ENCODE results near the gene OGDHL.
"Not testable (repeated sequence)": the region's sequence is repeated elsewhere in the genome, so short reads cannot be mapped to it uniquely, and the experiment has no call there.

The OGDHL gene

DNA sequence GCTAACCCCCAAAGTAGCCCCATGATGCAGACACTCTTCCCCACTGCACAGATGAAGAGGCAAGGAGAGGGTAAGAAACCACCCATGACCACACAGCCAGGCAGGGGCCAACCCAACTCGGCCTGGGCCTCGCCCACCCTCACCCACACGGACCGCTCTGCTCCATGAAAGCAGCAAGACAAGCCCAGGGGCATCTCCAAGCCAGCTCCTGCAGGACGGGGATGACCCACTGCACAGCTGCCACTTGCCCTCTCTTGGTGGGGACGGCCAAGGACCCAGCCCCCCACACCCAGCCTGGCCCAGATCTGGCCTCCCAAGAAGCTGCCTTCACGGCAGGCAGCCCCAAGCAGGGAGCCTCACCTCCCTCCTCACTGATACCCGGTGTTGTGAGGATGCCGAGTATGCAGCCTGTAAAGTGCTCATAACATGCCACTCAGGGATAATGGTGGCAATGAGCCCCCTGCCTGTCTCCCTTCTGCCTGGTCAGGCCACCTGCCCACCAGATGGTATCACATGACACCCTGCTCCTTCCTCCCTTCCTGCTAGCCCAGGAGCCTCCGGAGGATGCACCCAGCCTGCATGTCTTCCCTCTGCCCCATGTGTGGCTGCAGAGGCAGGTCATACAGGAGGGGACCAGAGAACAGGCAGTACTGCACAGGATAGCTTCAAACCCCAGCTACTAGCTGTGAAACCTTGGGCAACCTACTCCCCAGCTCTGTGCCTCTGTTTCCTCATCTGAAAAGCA is 23.3 kb downstream of the OGDHL start:
- no peak for DNase-seq

DNA sequence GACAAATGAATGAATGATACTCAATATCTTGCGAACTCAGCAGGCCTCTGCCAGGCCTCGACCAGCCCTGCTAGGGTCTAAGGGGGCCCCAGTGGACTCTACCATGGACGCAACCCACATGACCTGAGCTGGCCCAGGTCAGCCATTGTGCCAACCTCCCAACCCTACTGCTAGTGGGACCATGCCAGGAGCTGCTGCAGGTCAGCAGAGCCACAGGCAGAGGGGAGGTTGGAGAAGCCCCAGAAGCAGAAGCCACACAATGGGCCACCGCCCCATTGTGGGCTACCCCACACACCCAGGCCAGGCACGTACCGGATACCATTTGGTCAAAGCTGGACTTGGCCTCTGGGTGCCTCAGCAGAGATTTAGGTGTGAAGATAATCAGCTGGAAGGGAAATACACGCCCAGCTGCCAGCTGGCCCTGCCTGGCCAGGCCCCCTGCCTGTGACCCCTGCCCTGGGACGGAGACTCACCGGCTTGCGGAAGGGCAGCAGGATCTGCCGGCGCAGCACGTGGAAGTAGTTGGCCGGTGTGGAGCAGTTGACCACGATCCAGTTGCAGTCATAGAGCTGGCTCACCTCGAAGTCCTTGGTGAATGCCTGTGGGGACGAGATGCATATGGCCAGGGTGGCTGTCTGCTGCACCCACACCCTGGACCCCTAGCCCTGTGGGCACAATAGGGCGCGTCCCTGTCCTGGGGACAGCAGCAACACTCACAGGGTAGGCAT is 24.5 kb downstream of the OGDHL start:
- DNase-seq, result no peak

DNA sequence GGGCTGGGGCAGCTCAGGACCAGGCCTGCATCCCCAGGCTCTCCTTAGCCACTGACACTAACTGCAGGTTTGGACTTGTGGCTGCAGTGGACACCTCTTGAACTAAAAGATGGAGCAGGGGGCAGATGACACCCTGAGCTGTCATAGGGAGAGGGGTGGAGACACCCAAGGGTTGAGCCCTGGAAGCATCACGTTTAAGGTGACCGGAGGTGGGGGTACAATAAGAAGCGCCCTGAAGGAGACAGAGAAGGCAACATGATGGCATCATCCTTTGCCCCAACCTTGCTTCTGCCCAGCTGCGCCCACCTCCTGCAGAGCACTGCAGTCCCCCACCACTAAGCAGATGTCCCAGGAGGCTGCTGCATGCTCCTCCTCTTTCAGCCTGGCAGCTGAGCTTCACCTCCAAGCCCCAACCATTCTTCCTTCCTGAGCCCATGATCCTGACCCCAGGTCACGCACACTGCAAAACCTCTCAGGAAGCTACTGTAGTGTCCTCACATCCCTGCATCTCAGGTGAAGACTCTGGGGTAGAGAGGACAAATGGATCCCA is 25.5 kb downstream of the OGDHL start:
- no peak for DNase-seq

DNA sequence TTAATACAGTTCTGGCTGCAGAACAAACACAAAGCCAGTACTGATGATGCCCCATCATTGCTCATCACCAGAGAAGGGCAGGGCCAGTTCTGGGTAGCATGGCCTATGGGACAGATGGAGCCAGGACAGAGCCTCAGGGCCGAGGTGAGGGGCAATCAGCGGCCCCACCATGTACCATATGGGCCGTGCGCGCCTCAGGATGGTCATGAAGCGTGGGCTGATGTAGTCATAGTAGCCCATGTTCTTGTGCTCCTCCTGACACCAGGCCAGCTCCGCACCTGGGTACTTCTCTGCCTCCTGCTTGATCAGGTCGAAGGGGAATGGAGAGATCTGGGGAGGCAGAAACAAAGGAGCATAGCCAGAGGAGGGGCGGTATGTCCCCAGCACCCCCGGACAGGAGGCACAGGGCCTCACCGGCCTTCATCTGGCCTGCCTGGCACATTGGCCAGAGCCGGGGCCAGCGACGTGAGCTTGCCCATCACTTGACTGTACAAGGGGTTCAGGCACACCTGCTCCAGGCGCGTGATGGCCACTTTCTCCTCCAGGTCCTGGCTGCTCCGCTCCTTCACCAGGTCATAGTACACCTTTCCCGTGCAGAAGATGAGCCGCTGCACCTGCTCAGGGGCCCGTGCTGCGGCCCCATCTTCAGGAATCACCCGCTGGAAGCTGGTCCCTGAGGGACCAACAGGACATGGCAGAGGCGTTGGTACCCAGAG is 26.1 kb downstream of the OGDHL start:
- DNase-seq, result no peak

DNA sequence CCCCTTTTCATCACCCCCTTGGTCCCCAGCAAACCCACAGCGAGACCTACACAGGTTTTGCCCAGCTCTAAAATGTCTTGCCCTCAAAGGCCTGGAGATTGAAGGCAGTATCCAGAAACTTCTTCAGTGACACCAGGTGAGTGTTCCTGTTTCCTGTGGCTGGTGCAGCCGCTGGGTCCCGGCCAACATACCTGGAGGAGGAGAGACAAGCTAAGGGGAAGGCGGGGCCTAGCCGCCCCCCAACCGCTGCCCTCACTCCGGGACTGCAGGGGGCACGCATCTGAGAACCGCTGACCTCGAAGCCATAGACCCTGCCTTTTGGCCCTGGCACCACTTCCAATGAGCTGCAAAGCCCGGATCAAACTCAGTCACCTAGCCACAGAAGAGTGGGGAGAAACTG is 27.0 kb downstream of the OGDHL start:
- no peak for DNase-seq

DNA sequence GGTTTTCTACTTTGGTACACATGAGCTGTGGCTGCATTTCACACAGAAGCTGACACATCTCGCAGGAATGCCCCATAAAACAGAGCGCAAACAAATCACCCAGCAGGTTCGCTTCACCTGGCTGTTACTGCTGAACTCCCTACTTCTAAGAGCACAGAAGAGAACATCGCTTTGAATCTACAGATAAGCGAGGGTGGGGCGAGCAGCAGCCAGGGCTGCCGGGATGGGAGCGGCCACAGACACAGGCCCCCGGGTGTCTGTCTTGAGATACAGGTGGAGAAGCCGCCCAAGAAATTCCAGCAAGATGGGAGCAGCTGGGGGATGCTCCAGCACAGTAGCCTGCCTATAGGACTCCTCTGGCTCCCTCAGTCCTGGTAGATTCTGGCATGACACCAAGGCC is 27.4 kb downstream of the OGDHL start:
- no peak for DNase-seq

DNA sequence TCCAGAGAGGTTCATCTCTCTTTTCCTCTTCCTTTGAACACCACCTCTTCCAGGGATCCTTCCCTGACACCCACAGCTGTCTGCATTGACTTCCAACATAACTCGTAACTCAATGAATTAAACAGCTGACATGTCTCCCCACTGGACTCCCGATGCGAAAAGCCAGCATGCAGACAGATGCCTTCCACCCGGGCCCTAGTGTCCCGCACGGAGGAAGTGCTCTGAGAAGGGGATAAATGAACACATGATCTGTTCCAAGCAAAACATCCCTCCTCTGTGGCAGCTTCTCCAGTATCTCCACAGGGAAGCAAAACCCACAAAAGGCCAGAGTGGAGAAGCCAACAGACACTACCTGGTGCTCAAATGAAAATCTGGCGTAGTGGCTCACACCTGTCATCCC is 28.3 kb downstream of the OGDHL start:
- DNase-seq, result no peak

DNA sequence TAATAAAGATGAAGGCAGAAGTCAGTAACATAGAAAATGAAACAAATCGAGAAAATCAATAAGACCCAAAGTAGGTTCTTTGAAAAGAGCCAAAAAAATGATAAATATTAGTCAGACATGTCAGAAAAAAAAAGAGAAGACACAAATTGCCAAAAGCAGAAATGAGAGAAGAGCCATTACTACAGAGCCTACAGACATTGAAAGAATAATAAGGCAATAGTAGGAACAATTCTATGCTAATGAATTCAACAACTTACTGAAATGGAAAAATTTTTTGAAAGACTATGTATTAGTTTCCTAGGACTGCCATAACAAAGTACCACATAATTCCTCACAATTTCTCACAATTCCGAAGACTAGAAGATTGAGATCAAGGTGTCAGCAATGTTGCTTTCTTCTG is 35.5 kb downstream of the OGDHL start:
- DNase-seq, result no peak

DNA sequence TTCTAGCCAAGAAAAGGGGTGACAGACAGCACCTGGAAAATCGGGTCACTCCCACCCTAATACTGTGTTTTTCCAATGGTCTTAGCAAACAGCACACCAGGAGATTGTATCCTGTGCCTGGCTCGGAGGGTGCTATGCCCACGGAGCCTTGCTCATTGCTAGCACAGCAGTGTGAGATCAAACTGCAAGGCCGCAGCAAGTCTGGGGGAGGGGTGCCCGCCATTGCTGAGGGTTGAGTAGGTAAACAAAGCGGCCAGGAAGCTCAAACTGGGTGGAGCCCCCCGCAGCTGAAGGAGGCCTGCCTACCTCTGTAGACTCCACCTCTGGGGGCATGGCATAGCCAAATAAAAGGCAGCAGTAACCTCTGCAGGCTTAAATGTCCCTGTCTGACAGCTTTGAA is 47.0 kb downstream of the OGDHL start:
- not testable (repeated sequence) for DNase-seq

DNA sequence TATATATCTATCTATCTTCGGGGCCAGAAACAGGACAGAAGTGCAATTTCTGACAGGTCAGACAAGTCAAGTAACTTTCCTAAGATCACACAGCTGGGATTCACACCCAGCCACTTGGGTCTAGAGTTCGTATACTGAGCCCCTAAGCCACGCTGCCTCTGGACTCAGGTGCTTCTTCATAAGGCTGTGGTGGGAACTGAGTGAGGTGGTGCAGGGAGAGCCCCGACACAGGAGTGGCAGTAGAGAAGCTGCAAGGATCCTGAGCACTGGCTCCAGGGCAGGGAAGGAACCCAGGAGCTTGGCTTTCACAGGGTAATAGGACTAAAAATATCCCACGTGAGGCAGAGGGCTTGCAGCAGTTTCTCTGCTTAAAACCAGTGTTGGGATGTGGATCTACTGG is 48.9 kb downstream of the OGDHL start:
- DNase-seq, result no peak

DNA sequence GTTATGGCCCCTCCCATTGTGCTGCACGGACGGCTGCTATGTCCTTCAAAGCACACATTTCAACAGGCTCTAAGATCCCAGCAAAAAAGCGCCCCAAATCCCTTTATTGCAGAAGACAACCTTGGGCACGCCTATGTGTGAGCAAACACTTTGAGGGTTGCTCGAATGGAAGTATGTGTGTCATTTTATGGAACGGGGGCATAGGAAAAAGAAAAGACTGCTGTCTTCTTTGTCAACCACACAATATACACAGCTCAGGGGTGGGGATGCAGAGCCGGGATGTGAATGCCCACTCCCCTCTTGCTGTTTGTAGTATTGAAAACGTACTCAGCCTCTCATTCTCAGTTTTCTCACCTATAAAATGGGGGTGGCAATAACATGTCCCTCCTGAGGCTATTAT is 50.6 kb downstream of the OGDHL start:
- DNase-seq, result no peak

DNA sequence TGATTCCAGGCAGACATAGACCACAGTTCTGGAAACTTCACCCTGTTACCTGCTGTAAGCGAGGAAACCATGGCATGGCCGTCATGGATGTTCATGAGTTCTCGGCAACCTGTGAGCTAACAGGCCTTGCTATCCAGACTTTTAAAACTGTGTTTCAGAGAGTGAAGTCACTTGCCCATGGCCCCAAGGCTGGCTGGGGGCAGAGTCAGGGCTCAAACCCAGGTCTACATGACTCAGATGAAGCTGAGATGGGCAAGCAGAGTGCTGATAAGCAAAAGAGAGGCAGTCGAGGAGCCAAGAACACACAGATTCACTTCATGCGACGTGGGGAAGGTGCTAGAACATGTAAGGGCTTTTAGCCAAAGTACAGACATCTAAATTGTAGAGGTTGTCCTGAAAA is 51.2 kb downstream of the OGDHL start:
- no peak for DNase-seq

DNA sequence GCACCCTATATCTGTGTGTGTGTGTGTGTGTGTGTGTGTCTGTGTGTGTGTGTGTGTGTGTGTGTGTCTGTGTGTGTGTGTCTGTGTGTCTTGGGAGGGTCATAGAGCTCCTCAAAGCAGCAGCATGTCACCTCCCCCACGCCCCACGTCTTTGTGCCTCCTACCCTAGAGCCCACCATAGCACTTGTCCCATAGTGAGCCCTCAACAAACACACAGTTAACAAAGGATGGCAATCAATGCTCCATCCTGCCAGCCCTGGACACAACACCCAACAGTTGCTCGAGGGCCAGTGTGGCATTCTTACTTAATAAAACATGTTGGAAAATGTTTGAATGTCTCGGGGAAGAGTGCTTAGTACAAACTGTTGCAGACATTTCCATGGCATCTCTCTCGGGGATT is 52.2 kb downstream of the OGDHL start:
- no peak for DNase-seq

DNA sequence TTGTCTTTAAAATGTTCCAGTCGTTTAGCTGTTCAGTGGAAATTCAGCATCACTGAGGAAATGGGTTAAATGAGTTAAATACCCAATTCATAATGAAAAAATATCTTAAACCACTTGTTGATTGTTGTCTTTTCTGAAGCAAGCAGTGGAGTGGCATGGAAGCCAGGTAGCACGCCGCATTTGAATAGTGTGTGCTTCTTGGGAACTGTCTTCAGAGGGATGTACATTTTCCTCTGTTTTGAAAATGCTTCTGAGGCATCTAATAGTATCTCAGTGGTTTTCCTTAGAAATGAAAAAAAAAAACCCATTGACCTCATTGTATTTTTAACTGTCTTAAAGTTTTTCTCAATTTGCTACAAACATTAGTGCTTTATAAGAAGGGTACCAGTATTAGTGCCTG is 54.5 kb downstream of the OGDHL start:
- no peak for DNase-seq

DNA sequence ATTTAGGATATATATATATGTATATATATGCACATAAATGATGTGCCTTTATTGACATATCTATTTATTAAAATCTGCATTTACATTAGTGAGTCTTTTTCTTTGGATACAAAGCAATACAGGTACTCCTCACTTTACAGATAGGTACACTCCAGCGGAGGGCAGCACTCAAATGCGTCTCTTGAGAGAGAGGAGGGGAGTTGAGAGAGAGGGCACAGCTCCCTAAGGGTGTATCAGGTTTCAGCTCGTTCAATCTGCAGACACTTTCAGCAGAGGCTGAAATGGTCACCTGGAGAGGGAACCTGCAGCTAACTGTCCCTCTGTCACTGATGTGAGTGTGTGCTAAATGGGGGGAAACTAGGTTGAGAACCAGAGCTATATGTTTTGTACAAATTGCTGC is 61.1 kb downstream of the OGDHL start:
- DNase-seq, result peak; percentile 61

DNA sequence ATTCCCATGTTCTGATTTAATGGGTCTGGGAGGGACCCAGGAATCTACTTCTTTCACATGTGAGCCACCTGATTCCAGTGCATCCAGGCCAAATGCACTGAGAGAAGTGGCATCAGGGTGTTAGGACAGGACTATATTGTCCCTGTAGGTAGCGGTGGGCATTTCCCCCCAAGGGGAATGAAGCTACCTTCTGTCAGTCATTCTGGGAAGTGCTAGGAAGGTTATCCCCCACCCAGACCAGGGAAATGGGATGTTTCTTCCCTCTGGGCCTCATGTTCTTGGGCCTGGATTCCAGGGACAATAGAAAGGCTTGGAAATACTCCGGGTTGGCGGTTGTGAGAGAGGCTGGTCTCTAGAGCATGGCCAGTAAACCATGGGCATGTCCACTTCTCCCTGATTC is 61.9 kb downstream of the OGDHL start:
- DNase-seq, result no peak

DNA sequence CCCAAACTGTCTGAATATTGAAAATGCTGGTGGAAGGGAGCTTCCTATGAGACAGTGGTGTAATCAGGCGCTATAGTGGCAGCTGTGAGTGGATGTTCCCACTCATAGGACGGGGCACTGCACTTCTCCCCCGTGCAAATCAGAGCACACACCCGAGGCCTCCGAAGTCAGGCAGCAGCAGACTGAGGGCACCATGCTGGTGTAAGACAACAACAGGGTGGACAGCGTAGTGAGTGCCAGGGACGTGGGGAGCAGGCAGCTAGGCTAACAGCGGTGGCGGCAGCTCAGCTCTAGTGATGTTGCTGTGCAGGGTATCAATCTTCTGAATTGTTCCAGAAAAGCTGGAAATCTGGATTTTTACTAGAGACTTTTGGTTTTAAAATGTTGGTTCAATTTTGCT is 63.4 kb downstream of the OGDHL start:
- no peak for DNase-seq

DNA sequence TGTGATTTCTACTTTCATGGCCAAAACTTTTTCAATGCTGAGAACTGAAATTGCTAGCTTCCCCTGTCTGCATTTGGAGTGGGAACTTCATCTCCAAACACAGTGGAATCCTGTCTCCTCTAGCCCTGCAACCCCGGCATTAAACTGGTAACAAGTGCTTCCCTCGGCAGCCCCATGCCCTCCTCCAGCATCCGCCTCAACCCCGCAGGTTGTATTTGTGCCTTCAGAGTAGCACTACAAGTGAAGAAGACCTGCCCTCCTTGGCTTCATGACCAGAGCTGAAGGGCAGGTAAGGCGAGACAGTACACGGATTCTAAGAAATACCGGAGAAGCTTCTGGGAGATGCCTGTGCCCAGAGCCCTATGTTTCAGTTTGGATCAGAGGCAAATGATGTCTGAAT is 65.8 kb downstream of the OGDHL start:
- no peak for DNase-seq

DNA sequence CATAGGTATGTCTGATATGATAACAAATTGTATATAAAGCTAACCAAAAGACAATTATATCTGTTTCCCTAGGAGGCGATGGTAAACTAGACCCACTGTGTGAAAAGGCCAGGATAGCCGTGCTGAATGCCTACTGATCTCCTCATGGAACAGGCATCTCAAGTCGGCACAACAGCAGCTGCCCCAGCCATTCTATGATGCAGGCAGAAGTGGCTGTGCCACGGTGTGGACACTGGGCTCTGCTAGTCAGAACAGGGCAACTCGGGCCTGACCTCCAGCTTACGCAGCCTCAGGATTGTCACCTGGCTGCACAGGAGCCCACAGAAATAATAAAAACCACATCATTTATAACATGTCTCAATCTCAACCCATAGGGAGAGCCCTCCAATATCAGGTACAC is 67.7 kb downstream of the OGDHL start:
- DNase-seq, result no peak

DNA sequence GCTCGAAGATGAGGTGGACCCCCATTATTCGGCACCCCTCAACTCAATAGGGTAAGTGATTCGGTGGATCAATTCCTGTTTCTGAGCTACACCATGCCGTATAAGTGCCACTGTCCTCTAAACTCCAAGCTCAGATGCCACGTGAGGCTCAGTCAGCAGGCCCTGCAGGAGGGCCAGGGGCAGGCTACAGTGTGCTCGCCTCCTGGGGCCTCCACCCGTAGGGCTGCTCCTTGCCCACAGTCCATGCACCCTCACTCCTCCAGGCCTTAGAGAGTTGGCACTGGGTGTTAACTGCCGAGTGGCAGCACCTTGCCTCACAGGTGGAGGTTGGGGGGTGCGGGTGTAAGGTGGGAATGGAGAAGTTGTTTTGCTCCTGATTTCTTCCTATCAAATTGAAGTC is 70.5 kb downstream of the OGDHL start:
- no peak for DNase-seq

DNA sequence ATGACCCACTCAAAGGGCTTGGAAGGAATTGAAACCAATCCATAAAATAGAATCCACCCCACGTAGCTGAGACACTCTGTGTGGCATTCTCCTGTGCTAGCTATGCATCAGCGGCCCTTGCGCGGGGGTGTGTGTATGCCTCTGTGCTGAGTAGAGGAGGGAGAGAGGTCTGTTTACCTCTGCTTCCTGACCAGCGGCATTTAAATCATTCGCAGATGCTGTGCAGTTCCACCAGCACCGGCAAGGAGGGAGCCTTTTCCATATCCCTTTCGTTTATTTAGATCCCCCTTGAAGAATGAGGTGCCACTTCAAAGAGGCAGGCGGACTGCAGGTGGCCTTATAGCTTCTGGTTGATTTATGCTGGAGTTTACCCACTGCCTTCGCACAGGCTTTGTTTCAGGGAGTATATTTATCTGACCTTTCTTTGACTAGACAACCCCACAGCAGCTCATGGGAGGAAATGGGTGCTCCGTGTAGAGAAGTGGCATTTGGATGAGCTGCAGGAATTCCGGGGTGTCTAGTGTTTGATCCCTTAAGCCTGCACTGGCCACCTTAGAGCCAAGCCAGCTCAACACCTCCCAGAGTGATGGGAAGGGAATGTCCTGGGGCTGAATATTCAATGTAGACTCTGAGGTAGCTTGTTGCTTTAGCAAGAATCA is 71.3 kb downstream of the OGDHL start:
- DNase-seq, result no peak

DNA sequence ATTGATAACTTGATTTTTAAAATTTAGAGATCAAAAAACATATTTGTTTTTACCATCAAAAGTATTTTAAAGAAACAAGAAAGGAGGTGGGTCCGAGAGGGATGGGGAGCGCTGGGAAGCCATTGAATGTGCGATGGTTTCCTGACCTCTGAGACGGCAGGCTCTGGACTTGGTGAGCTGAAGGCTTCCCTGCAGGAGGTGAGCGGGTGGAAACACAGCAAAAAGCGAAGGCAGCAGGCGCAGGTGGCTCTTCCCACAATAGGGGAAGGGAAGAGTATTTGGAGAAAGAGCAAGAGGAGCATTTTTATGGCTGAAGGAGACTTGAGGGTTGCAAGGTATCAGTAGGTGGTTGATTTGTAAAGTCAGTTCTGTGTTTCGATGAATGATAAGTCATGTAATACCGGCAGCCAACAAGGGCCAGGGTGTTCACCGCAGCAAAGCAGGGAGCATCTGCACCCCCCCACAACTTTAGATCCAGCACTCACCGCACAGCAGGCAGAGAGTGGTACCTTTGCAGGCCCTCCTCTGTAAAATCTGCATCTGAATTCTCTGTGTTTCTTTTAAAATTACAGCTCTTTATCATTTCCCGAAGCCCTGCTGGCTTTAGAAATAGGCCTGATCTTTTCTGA is 72.1 kb downstream of the OGDHL start:
- no peak for DNase-seq

DNA sequence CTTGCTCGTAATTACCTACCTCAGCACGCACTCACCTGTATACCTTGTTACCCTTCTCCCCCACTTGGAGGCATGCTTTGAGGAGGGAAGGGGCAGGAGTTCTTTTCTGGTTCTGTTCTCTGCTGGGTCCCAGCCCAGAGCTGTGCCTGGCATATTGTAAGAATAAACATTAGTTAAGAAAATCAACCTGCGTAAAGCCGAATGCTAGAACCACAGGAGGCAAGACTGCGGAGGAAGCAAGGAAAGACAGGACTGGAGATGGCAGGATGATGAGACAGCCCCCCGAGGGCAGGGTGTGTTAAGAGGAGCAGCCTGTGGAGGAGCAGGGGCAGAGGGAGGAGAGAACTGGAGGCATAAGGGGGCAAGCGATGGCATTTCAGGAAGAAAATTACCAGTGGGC is 73.2 kb downstream of the OGDHL start:
- no peak for DNase-seq
